T follicular helper cell (primary cell): ENCODE measurements around the gene PARP9.

ENCODE experiments used
- DNase-seq: peaks from one replicate; pipeline ENCODE4 v3.0.0-alpha.2; 2020; ENCODE audit warnings: low read depth
- total RNA-seq, 2 experiments: gene quantifications; one replicate each; lab custom pipeline; 2026; lab: John Stamatoyannopoulos, UW

PARP9 gene
- 62.0 to 91.0 reads per million in 2 experiments for total RNA-seq

GRCh38 chr3:122564155-122564912 is at the start of gene PARP9, which contains the start of gene DTX3L:
Gene PARP9, minus strand, starts transcription at chr3:122564300. Its CDS starts 4,680 bp downstream, at chr3:122559620.
Gene DTX3L, plus strand, starts transcription at chr3:122564338. Its CDS starts 89 bp downstream, at chr3:122564427.
- DNase-seq: peak; percentile 72

GRCh38 chr3:122612696-122613095 is 48.6 kb upstream of the PARP9 start:
- no peak for DNase-seq

GRCh38 chr3:122609798-122610559 is 45.9 kb upstream of the PARP9 start:
- DNase-seq: no peak

- DNase-seq: no peak
Measured at GRCh38 chr3:122608916-122609315, 44.8 kb upstream of the PARP9 start.

GRCh38 chr3:122606330-122606729 is 42.2 kb upstream of the PARP9 start:
- no peak for DNase-seq

- DNase-seq: no peak
Measured at GRCh38 chr3:122603056-122603455, 39.0 kb upstream of the PARP9 start.

- no peak for DNase-seq
Measured at GRCh38 chr3:122602011-122602710, 38.1 kb upstream of the PARP9 start.

GRCh38 chr3:122598556-122598955 is 34.5 kb upstream of the PARP9 start:
- no peak for DNase-seq

GRCh38 chr3:122598151-122598550 is 34.1 kb upstream of the PARP9 start:
- DNase-seq: no peak

- no peak for DNase-seq
Measured at GRCh38 chr3:122594025-122594424, 29.9 kb upstream of the PARP9 start.

GRCh38 chr3:122590610-122591009 is 26.5 kb upstream of the PARP9 start:
- DNase-seq: no peak

GRCh38 chr3:122589297-122589696 is 25.2 kb upstream of the PARP9 start:
- no peak for DNase-seq

- no peak for DNase-seq
Measured at GRCh38 chr3:122587572-122587971, 23.5 kb upstream of the PARP9 start.

- no peak for DNase-seq
Measured at GRCh38 chr3:122586773-122587485, 22.8 kb upstream of the PARP9 start.

- no peak for DNase-seq
Measured at GRCh38 chr3:122586098-122586497, 22.0 kb upstream of the PARP9 start.

- no peak for DNase-seq
Measured at GRCh38 chr3:122582390-122582789, 18.3 kb upstream of the PARP9 start.

- DNase-seq: no peak
Measured at GRCh38 chr3:122581622-122582021, 17.5 kb upstream of the PARP9 start.

GRCh38 chr3:122580470-122580869 is 16.4 kb upstream of the PARP9 start:
- no peak for DNase-seq

GRCh38 chr3:122578069-122578740 is 14.1 kb upstream of the PARP9 start:
- no peak for DNase-seq

GRCh38 chr3:122577409-122578031 is 13.4 kb upstream of the PARP9 start, which contains the start of gene PARP15:
Gene PARP15, plus strand, starts transcription at chr3:122577650. Its CDS starts 18 bp downstream, at chr3:122577668.
- DNase-seq: no peak
